ENCODE results near the gene TOMM20. TPM values are rescaled to one million over a fixed set of nuclear protein-coding genes. Genes with fewer than 3 reads are reported as not detected.
"Not testable (repeated sequence)": the region's sequence is repeated elsewhere in the genome, so short reads cannot be mapped to it uniquely, and the experiment has no call there.

Gene TOMM20
- total RNA-seq, 3 donors from 2014 or later (not counting 1 experiment from before 2014, with no cell fraction given): 59.5 to 72.3 (median 60.2) TPM

DNA sequence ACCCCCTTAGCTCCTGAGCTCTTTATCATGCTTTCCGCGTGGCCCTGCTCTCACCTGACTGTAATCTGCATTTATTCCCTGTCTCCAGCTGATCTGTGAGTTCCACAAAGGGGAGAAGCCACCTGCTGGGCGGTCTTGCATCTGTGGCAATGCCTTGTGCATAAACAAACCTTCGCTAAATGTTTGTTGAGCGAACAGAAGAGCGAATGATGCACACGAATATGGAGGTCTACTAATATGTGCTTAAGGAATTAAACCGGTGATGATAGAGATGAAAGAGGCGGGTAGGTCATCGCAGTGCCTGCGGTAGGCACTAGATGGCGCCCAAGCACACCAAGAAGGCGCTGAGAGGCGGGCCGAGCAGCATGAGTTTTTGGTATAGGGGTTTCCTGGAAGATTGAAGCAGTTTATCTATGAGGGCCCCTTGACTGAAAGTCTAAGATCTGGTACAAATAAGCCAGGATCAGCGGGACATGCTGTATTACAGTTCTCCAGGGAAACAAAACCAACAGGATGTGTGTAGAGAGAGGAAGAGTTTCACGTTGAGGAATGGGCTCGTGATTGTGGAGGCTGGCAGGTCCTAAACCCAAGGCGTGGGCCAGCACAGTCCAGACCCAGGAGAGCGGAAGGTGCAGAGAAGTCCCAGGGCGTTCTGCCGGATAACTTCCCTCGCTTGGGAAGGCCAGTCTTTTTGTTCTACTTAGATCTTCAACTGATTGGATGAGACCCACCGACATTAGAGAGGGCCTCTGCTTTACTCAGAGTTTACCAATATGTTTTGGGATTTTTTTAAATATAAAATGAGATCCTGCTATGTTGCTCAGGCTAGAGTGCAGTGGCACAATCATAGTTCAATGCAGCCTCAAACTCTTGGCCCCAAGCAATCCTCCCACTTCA lies 34.7 kb downstream of the TOMM20 start:
- H3K4me3 ChIP-seq (ENCODE audit: low read length): no peak overlapping the region
- H3K27ac Mint-ChIP-seq: no peak overlapping the region
- 35% methylated on average over 24 of the region's 24 CpGs for WGBS (ENCODE audit: insufficient coverage)
- peak; percentile 95 to 99 (median 99) for ATAC-seq
- H3K4me1 ChIP-seq (ENCODE audit: control insufficient read depth, insufficient read depth, low read length): peaks cover 8% of the 10 kb centered on the region
- no peak overlapping the region for H3K4me3 Mint-ChIP-seq
- intact Hi-C loops (cut with micrococcal nuclease): loop anchor here (1.0 kb wide), 1 partner anchor 323 kb away; no protein-coding TSS in a partner anchor
- H3K36me3 Mint-ChIP-seq: no peaks in the 10 kb centered on the region
- H3K27ac ChIP-seq (ENCODE audit: low read length): no peak overlapping the region
- H3K4me1 Mint-ChIP-seq: peaks cover 7% of the 10 kb centered on the region in 2 donors
- peaks cover 7 to 8% of the 10 kb centered on the region in 2 donors for H3K27me3 Mint-ChIP-seq (ENCODE audit: low read depth in 2 of 2)
- TF ChIP-seq, protein P1, sequence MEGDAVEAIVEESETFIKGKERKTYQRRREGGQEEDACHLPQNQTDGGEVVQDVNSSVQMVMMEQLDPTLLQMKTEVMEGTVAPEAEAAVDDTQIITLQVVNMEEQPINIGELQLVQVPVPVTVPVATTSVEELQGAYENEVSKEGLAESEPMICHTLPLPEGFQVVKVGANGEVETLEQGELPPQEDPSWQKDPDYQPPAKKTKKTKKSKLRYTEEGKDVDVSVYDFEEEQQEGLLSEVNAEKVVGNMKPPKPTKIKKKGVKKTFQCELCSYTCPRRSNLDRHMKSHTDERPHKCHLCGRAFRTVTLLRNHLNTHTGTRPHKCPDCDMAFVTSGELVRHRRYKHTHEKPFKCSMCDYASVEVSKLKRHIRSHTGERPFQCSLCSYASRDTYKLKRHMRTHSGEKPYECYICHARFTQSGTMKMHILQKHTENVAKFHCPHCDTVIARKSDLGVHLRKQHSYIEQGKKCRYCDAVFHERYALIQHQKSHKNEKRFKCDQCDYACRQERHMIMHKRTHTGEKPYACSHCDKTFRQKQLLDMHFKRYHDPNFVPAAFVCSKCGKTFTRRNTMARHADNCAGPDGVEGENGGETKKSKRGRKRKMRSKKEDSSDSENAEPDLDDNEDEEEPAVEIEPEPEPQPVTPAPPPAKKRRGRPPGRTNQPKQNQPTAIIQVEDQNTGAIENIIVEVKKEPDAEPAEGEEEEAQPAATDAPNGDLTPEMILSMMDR (IDR thresholded peaks at IDR 0.05): peak; percentile 92
- H3K9me3 Mint-ChIP-seq: no peaks in the 10 kb centered on the region
- DNase-seq: peak; percentile 77 to 90
- no peaks in the 10 kb centered on the region for H3K9me3 ChIP-seq (ENCODE audit: control insufficient read depth, insufficient read depth, low read length)
- H3K36me3 ChIP-seq (ENCODE audit: control insufficient read depth, insufficient read depth, low read length): no peaks in the 10 kb centered on the region
- H3K27me3 ChIP-seq (ENCODE audit: control insufficient read depth, insufficient read depth, low read length): no peaks in the 10 kb centered on the region

DNA sequence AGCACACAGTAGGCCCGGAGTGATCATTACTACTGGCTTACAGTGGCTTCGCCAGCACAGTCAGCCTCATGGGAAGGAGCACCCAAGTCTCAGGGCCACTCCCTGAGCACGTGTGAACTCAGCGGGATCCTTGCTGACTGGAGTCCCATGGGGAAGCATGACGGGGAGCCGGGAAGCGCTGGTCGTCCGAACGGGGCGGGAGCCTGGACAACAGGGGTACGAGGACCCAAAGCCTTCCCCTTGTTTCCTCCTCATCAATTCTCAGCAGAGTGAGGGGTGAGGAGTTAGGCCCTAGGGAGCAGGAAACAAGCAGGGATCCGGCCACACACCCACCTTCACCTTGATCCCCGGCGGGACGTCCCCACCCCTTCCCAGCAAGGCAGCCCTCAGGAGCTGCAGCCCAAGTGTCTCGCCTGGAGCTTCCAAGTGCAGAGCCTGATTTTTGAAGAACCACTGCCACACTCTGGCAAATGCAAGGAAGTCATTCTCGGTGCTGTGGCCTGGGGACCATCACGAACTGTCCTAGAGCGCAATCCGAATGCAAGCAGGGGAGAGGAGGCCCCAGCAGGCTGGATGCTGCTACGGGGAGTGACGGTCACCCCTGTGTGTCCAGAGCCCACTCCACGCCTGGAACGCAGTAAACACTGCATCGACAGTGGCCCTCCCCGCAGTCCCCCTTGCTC lies 35.5 kb downstream of the TOMM20 start:
- WGBS (ENCODE audit: insufficient coverage): 75% methylated on average over 27 of the region's 27 CpGs
- Mint-ChIP-seq H3K9me3 (no peaks in the 10 kb centered on the region), H3K4me3 (no peak overlapping the region), H3K36me3 (no peaks in the 10 kb centered on the region), H3K27ac (no peak overlapping the region), H3K4me1 (peaks cover 7% of the 10 kb centered on the region in 2 donors), H3K27me3 (ENCODE audit: low read depth in 2 of 2) (peaks cover 6 to 8% of the 10 kb centered on the region in 2 donors)
- peaks cover 8% of the 10 kb centered on the region for H3K4me1 ChIP-seq (ENCODE audit: control insufficient read depth, insufficient read depth, low read length)
- no peaks in the 10 kb centered on the region for H3K27me3 ChIP-seq (ENCODE audit: control insufficient read depth, insufficient read depth, low read length)
- intact Hi-C loops (cut with micrococcal nuclease): loop anchor here (1.0 kb wide), 1 partner anchor 324 kb away; no protein-coding TSS in a partner anchor
- H3K27ac ChIP-seq (ENCODE audit: low read length): no peak overlapping the region
- DNase-seq: no peak
- TF ChIP-seq, protein P1 (IDR thresholded peaks at IDR 0.05): no peak
- ATAC-seq: peak in 1 of 3 donors; percentile 5
- H3K9me3 ChIP-seq (ENCODE audit: control insufficient read depth, insufficient read depth, low read length): no peaks in the 10 kb centered on the region
- no peak overlapping the region for H3K4me3 ChIP-seq (ENCODE audit: low read length)
- no peaks in the 10 kb centered on the region for H3K36me3 ChIP-seq (ENCODE audit: control insufficient read depth, insufficient read depth, low read length)

DNA sequence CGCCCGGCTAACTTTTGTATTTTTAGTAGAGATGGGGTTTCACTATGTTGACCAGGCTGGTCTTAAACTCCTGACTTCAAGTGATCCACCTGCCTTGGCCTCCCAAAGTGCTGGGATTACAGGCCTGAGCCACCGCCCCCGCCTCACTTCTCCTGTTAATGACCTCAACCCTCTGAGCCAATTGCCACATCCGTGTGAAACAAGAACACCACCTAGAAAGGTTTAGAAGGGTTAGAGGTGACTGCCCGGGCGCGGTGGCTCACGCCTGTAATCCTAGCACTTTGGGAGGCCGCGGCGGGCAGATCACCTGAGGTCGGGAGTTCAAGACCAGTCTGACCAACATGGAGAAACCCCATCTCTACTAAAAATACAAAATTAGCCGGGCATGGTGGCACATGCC lies 36.2 kb downstream of the TOMM20 start:
- H3K27ac Mint-ChIP-seq; DNase-seq; H3K4me3 ChIP-seq (ENCODE audit: low read length); H3K9me3 Mint-ChIP-seq; H3K4me1 ChIP-seq (ENCODE audit: control insufficient read depth, insufficient read depth, low read length); H3K36me3 Mint-ChIP-seq; H3K27ac ChIP-seq (ENCODE audit: low read length); H3K27me3 Mint-ChIP-seq (ENCODE audit: low read depth in 2 of 2); H3K36me3 ChIP-seq (ENCODE audit: control insufficient read depth, insufficient read depth, low read length); H3K4me1 Mint-ChIP-seq; intact Hi-C loops (cut with micrococcal nuclease); H3K4me3 Mint-ChIP-seq; H3K9me3 ChIP-seq (ENCODE audit: control insufficient read depth, insufficient read depth, low read length); ATAC-seq; H3K27me3 ChIP-seq (ENCODE audit: control insufficient read depth, insufficient read depth, low read length): not testable (repeated sequence)
- 100% methylated on average over 10 of the region's 14 CpGs for WGBS (ENCODE audit: insufficient coverage)

DNA sequence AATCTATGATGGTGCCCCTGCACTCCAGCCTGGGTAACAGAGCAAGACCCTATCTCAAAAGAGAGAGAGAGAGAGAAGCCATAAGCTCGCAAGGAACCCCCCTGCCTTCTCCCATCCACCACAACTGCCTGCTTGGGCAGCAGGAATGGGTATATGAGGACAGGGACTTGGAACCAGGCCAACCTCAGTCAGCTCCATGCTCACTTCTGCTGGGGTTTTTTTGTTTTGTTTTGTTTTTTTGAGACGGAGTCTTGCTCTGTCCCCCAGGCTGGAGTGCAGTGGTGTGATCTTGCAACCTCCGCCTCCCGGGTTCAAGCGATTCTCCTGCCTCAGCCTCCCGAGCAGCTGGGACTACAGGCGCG lies 36.6 kb downstream of the TOMM20 start:
- DNase-seq; H3K27ac Mint-ChIP-seq; intact Hi-C loops (cut with micrococcal nuclease); H3K27me3 Mint-ChIP-seq (ENCODE audit: low read depth in 2 of 2); H3K4me1 Mint-ChIP-seq; H3K4me3 ChIP-seq (ENCODE audit: low read length); H3K9me3 ChIP-seq (ENCODE audit: control insufficient read depth, insufficient read depth, low read length); ATAC-seq; H3K36me3 ChIP-seq (ENCODE audit: control insufficient read depth, insufficient read depth, low read length); H3K27me3 ChIP-seq (ENCODE audit: control insufficient read depth, insufficient read depth, low read length); H3K9me3 Mint-ChIP-seq; H3K4me1 ChIP-seq (ENCODE audit: control insufficient read depth, insufficient read depth, low read length); H3K36me3 Mint-ChIP-seq; H3K4me3 Mint-ChIP-seq; H3K27ac ChIP-seq (ENCODE audit: low read length): not testable (repeated sequence)
- WGBS (ENCODE audit: insufficient coverage): 96% methylated on average over 4 of the region's 8 CpGs

DNA sequence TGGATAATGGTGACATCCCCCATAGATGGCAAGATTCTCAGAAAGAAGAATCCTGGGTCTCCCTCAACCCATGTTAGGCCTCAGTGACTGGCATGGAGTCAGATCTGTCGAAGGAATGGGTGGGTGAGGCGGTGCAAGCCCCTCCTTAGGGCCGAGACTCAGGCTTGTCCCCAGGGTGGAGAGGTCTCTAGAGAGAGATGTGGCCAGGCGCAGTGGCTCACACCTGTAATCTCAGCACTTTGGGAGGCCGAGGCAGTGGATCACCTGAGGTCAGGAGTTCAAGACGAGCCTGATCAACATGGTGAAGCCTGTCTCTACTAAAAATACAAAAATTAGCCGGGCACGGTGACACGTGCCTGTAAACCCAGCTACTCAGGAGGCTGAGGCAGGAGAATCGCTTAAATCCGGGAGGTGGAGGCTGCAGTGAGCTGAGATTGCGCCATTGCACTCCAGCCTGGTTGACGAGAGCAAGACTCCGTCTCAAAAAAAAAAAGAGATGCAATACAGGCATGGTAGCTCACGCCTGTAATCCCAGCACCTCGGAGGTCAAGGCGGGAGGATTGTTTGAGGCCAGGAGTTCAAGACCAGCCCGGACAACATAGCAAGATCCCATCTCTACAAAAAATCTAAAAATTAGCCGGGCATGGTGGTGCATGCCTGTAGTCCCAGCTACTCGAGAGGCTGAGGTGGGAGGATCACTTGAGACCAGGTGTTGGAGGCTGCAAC lies 37.2 kb downstream of the TOMM20 start:
- ATAC-seq; H3K27me3 Mint-ChIP-seq (ENCODE audit: low read depth in 2 of 2); H3K4me1 Mint-ChIP-seq; H3K4me3 ChIP-seq (ENCODE audit: low read length); H3K27ac ChIP-seq (ENCODE audit: low read length); H3K4me1 ChIP-seq (ENCODE audit: control insufficient read depth, insufficient read depth, low read length); H3K36me3 Mint-ChIP-seq; H3K27me3 ChIP-seq (ENCODE audit: control insufficient read depth, insufficient read depth, low read length); H3K9me3 Mint-ChIP-seq; DNase-seq; H3K9me3 ChIP-seq (ENCODE audit: control insufficient read depth, insufficient read depth, low read length); H3K27ac Mint-ChIP-seq; intact Hi-C loops (cut with micrococcal nuclease); H3K4me3 Mint-ChIP-seq; H3K36me3 ChIP-seq (ENCODE audit: control insufficient read depth, insufficient read depth, low read length): not testable (repeated sequence)
- WGBS (ENCODE audit: insufficient coverage): 94% methylated on average over 20 of the region's 20 CpGs
